WERI-Rb-1 (cell line): ENCODE results near the gene BMP10.

Source experiments
- DNase-seq: peaks from one replicate; pipeline ENCODE4 v3.0.0-alpha.2; 2020
- H3K27ac ChIP-seq: fragments of 250-450 bp; sonication (Bioruptor Pico); 2 replicates; pipeline ENCODE4 v1.5.1; 2020; ENCODE audit warnings: mild to moderate bottlenecking, moderate library complexity
- H3K27me3 ChIP-seq: fragments of 250-450 bp; sonication (Bioruptor Pico); 2 replicates; pipeline ENCODE4 v1.5.1; 2021; ENCODE audit warnings: mild to moderate bottlenecking, low read depth, moderate library complexity; ENCODE audit not compliant: insufficient read depth, severe bottlenecking
- H3K36me3 ChIP-seq: fragments of 250-450 bp; sonication (Bioruptor Pico); 2 replicates; pipeline ENCODE4 v1.5.1; 2020; ENCODE audit warnings: mild to moderate bottlenecking, moderate library complexity
- H3K4me3 ChIP-seq: 2 replicates; pipeline ENCODE4 v1.5.1; 2011; ENCODE audit warnings: low read depth, mild to moderate bottlenecking, control low read depth, low read length
- H3K9me3 ChIP-seq: fragments of 250-450 bp; sonication (Bioruptor Pico); 2 replicates; pipeline ENCODE4 v1.5.1; 2021; ENCODE audit warnings: mild to moderate bottlenecking, moderate library complexity; ENCODE audit not compliant: severe bottlenecking
- CTCF ChIP-seq: IDR thresholded peaks from 2 replicates; pipeline ENCODE4 v1.5.1; 2011; ENCODE audit warnings: low read depth, mild to moderate bottlenecking, control low read depth, inconsistent platforms, low read length

BMP10 gene

GRCh38 chr2:68837164-68837860 is 33.9 kb downstream of the BMP10 start:
- peak; percentile 30 for DNase-seq
- TF ChIP-seq CTCF: peak; percentile 34; the same call in 1 of the 2 replicates
- H3K27ac ChIP-seq: no peak overlapping the region
- H3K4me3 ChIP-seq: no peak overlapping the region
- peaks cover 65% of the 10 kb centered on the region for H3K27me3 ChIP-seq
- peaks cover 6% of the 10 kb centered on the region for H3K9me3 ChIP-seq
- no peaks in the 10 kb centered on the region for H3K36me3 ChIP-seq

GRCh38 chr2:68835621-68836020 is 35.6 kb downstream of the BMP10 start:
- Histone ChIP-seq H3K36me3 (no peaks in the 10 kb centered on the region), H3K9me3 (peaks cover 6% of the 10 kb centered on the region), H3K4me3 (no peak overlapping the region), H3K27ac (no peak overlapping the region), H3K27me3 (peaks cover 65% of the 10 kb centered on the region)
- DNase-seq: no peak
- TF ChIP-seq CTCF: no peak

- Histone ChIP-seq H3K27ac (no peak overlapping the region), H3K4me3 (no peak overlapping the region), H3K36me3 (no peaks in the 10 kb centered on the region), H3K9me3 (peaks cover 6% of the 10 kb centered on the region), H3K27me3 (peaks cover 63% of the 10 kb centered on the region)
- no peak for DNase-seq
- TF ChIP-seq CTCF: no peak
Observed at GRCh38 chr2:68834737-68835376, 36.3 kb downstream of the BMP10 start.

- no peak overlapping the region for H3K4me3 ChIP-seq
- H3K9me3 ChIP-seq: no peaks in the 10 kb centered on the region
- no peak for TF ChIP-seq CTCF
- peaks cover 76% of the 10 kb centered on the region for H3K27me3 ChIP-seq
- H3K36me3 ChIP-seq: no peaks in the 10 kb centered on the region
- no peak for DNase-seq
- H3K27ac ChIP-seq: no peak overlapping the region
Observed at GRCh38 chr2:68833162-68833561, 38.0 kb downstream of the BMP10 start.

GRCh38 chr2:68832233-68832869 is 38.8 kb downstream of the BMP10 start:
- TF ChIP-seq CTCF: no peak
- no peak overlapping the region for H3K27ac ChIP-seq

More at GRCh38 chr2:68832233-68832869, 38.8 kb downstream of the BMP10 start:
- no peaks in the 10 kb centered on the region for H3K9me3 ChIP-seq
- no peaks in the 10 kb centered on the region for H3K36me3 ChIP-seq
- no peak overlapping the region for H3K4me3 ChIP-seq
- no peak for DNase-seq
- H3K27me3 ChIP-seq: peaks cover 79% of the 10 kb centered on the region
